GM12875 (cell line): Measurements from ENCODE around the gene ITPR3.

ENCODE experiments used
- H3K4me3 ChIP-seq: one replicate; pipeline ENCODE4 v1.5.1; 2011; ENCODE audit warnings: low read depth, low read length, control low read depth
- TF ChIP-seq, protein P1 (sequence below): IDR thresholded peaks from 2 replicates; pipeline ENCODE4 v1.5.1; 2011; ENCODE audit warnings: low read depth, mild to moderate bottlenecking, control low read depth, inconsistent platforms, low read length, moderate library complexity, borderline replicate concordance; ENCODE audit not compliant: insufficient read depth

The ITPR3 gene

GRCh38 chr6:33704215-33705066, 83.3 kb downstream of the ITPR3 start:
- TF ChIP-seq, protein P1, sequence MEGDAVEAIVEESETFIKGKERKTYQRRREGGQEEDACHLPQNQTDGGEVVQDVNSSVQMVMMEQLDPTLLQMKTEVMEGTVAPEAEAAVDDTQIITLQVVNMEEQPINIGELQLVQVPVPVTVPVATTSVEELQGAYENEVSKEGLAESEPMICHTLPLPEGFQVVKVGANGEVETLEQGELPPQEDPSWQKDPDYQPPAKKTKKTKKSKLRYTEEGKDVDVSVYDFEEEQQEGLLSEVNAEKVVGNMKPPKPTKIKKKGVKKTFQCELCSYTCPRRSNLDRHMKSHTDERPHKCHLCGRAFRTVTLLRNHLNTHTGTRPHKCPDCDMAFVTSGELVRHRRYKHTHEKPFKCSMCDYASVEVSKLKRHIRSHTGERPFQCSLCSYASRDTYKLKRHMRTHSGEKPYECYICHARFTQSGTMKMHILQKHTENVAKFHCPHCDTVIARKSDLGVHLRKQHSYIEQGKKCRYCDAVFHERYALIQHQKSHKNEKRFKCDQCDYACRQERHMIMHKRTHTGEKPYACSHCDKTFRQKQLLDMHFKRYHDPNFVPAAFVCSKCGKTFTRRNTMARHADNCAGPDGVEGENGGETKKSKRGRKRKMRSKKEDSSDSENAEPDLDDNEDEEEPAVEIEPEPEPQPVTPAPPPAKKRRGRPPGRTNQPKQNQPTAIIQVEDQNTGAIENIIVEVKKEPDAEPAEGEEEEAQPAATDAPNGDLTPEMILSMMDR = no peak
- no peak overlapping the region for H3K4me3 ChIP-seq

- TF ChIP-seq, protein P1 = no peak
- H3K4me3 ChIP-seq = no peak overlapping the region
These were observed 84.3 kb downstream of the ITPR3 start for GRCh38 chr6:33705268-33705885.

- TF ChIP-seq, protein P1 = no peak
- H3K4me3 ChIP-seq = no peak overlapping the region
These were observed 85.0 kb downstream of the ITPR3 start for GRCh38 chr6:33705955-33706725.

GRCh38 chr6:33707771-33708170, 86.6 kb downstream of the ITPR3 start:
- TF ChIP-seq, protein P1 = no peak
- no peak overlapping the region for H3K4me3 ChIP-seq

DNA sequence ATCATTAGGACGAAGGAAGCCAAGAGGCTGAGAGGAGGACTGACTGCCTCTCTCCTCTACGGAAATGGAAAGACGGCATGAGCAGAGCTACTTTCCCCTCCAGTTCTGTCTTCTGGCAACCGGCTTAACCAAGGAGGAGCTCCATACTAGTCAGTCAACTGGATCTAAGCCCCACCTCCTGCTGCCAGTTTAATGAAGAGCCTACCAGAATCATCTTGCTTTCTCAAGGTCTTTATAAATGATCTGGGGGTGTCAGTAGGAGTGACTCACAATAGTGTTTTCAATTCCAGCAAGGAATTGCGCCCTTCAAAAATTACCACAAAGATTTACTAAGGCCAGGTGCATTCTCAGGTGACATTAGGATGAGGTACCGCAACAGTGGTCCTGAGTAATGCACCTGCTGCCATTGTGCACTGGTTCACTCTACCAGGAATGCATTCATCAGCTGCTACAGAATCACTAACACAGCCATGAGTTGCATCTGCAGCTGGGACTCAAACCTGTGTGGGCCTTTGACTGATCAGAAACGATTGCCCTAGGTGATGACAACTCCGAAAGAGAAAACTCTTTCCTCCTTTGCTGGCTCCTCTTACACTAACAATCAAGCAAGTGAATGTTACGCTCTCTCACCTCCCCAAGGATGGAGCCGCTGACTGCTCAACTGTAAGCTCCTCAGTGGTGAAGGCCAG, 87.5 kb downstream of the ITPR3 start:
- TF ChIP-seq, protein P1 = no peak
- no peak overlapping the region for H3K4me3 ChIP-seq

- no peak overlapping the region for H3K4me3 ChIP-seq
- TF ChIP-seq, protein P1 = no peak
These were observed 88.6 kb downstream of the ITPR3 start for GRCh38 chr6:33709605-33710295.
